Measurements from ENCODE around the gene FAM221B. TPM values are rescaled to one million over a fixed set of nuclear protein-coding genes. Genes with fewer than 3 reads are reported as not detected.

Gene FAM221B
- total RNA-seq, 1 donor from 2014 or later: 0.32 TPM

DNA sequence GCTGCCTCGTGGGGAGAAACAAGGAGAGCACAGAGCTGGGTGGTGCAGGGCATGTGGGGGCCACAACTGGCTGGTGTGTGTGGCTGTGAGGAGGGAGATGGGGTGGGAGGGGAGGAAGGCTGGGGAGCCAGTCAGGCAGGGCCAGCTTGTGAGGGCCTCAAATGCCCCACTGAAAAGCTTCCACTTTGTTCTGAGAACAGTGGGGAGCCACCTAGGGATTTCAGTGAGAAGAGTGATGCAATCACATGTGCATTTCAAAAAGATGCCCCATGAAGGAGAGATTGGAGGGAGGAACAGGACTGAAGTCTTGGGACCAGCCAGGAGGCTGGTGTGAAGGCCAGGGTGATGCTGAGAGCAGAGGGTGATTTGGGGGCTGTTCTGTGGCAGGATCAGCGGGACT, 40.4 kb upstream of the FAM221B start:
- no peak for DNase-seq
- ATAC-seq: no peak
- Histone ChIP-seq H3K27me3 (ENCODE audit: low read depth) (peaks cover 6% of the 10 kb centered on the region), H3K4me3 (no peak overlapping the region), H3K4me1 (no peaks in the 10 kb centered on the region), H3K9me3 (no peaks in the 10 kb centered on the region), H3K36me3 (no peaks in the 10 kb centered on the region), H3K27ac (no peak overlapping the region)
- TF ChIP-seq, protein P1, sequence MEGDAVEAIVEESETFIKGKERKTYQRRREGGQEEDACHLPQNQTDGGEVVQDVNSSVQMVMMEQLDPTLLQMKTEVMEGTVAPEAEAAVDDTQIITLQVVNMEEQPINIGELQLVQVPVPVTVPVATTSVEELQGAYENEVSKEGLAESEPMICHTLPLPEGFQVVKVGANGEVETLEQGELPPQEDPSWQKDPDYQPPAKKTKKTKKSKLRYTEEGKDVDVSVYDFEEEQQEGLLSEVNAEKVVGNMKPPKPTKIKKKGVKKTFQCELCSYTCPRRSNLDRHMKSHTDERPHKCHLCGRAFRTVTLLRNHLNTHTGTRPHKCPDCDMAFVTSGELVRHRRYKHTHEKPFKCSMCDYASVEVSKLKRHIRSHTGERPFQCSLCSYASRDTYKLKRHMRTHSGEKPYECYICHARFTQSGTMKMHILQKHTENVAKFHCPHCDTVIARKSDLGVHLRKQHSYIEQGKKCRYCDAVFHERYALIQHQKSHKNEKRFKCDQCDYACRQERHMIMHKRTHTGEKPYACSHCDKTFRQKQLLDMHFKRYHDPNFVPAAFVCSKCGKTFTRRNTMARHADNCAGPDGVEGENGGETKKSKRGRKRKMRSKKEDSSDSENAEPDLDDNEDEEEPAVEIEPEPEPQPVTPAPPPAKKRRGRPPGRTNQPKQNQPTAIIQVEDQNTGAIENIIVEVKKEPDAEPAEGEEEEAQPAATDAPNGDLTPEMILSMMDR (IDR thresholded peaks at IDR 0.05): no peak
- intact Hi-C loops (cut with DNase I): no loop called here

DNA sequence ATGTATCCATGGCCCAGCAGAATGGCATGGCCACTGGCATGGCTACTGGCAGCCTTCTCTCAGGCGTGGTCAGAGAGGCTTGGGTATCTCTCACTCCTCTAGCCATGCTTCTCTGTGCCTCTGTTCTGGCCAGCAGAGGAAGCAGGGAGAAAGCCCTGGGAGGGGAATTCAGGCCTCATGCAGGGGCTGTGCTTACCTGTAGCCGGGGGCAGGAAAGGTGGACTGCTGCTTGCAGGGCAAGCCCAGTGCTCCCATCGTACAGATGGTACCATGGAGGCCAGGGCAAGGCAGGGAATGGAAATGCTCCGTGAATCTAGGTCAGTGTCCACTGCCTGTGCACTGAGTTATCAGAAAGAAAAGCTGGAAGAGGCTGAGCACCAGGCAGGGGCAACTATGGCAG, 39.0 kb upstream of the FAM221B start:
- Histone ChIP-seq H3K4me3 (no peak overlapping the region), H3K27ac (no peak overlapping the region), H3K4me1 (no peaks in the 10 kb centered on the region), H3K9me3 (no peaks in the 10 kb centered on the region), H3K36me3 (no peaks in the 10 kb centered on the region), H3K27me3 (ENCODE audit: low read depth) (peaks cover 6% of the 10 kb centered on the region)
- TF ChIP-seq, protein P1 (IDR thresholded peaks at IDR 0.05): no peak
- ATAC-seq (no peak), DNase-seq (no peak)
- intact Hi-C loops (cut with DNase I): no loop called here

DNA sequence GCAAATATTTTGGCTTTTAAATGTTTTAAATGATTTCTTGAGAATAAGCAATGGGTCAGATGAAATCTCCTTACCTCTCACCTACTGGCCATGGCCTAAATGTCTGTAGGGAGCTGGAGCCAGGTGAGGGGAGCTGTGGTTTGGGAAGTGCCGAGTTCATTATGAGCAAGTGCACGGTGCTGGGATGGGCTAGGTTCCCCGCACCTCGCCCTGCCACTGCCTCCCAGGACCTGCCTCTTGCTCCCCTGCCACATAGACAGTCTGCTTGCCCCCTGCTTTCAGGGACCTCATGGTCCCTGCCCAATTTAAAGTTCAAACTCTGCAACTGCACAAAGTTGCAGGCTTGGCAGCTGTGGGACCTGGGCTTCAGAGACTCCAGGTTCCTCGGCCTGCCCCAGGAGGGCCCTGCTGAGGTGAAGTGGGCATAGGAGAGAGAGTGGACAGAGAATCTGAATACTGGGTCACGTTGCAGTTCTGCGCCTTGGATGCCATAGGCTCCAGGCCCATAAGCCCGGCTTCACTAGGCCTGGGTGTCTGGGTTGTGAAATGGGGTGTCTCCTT, 36.2 kb upstream of the FAM221B start:
- H3K27ac ChIP-seq: no peak overlapping the region
- no peaks in the 10 kb centered on the region for H3K9me3 ChIP-seq
- peaks cover 6% of the 10 kb centered on the region for H3K27me3 ChIP-seq (ENCODE audit: low read depth)
- intact Hi-C loops (cut with DNase I): no loop called here
- H3K4me1 ChIP-seq: no peaks in the 10 kb centered on the region
- H3K36me3 ChIP-seq: no peaks in the 10 kb centered on the region
- no peak for ATAC-seq
- TF ChIP-seq, protein P1 (IDR thresholded peaks at IDR 0.05): no peak
- H3K4me3 ChIP-seq: no peak overlapping the region
- no peak for DNase-seq

DNA sequence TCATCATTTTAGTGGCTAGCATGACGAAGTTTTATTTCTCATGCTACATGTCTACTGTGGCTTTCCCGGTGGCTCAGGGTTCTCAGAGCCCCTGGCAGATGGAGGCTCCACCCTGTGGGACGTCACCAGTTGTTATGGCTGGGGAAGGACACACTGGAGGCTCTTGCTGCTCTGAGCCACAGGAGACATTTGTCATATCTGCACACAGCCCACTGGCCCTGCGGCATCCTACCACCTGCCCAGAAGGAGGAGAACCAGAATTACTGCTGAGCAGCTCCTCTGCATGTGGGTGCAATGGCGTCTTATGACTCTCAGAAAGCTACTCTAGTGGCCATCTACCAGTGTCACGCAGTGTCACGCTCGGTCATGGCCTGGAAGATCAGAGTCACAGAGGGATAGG, 35.1 kb upstream of the FAM221B start:
- ATAC-seq (no peak), DNase-seq (no peak)
- Histone ChIP-seq H3K4me1 (no peaks in the 10 kb centered on the region), H3K27ac (no peak overlapping the region), H3K27me3 (ENCODE audit: low read depth) (peaks cover 6% of the 10 kb centered on the region), H3K9me3 (no peaks in the 10 kb centered on the region), H3K4me3 (no peak overlapping the region), H3K36me3 (no peaks in the 10 kb centered on the region)
- TF ChIP-seq, protein P1 (IDR thresholded peaks at IDR 0.05): no peak
- intact Hi-C loops (cut with DNase I): no loop called here

DNA sequence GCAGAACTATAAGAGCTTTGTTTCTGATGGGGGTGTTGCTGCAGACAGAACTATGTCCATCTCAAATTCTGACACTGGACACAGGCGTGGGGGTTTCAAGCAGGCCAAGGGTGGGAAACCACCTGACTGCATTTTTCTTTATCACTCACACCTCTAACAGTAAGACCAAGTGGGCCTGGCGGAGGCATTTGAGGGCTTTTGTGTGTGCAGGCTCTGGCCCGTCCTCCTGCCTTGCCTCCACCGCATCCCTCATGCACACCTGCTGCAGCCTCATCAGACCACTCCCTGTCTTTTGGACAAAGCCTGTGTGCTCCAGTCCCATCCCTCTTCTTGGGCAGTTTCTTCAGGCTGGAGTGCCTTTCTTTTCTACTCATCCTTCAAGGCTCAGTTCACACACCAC, 33.8 kb upstream of the FAM221B start:
- Histone ChIP-seq H3K36me3 (no peaks in the 10 kb centered on the region), H3K27me3 (ENCODE audit: low read depth) (peaks cover 2% of the 10 kb centered on the region), H3K27ac (no peak overlapping the region), H3K4me3 (no peak overlapping the region), H3K4me1 (no peaks in the 10 kb centered on the region), H3K9me3 (no peaks in the 10 kb centered on the region)
- TF ChIP-seq, protein P1 (IDR thresholded peaks at IDR 0.05): no peak
- DNase-seq: no peak
- intact Hi-C loops (cut with DNase I): no loop called here
- no peak for ATAC-seq
